Epithelial cell of proximal tubule (primary cell): ENCODE data around the gene CDH13. TPM values are rescaled to one million over a fixed set of nuclear protein-coding genes. Genes with fewer than 3 reads are reported as not detected.
A peak's percentile ranks its signal among the peaks of the same experiment; 100 is the strongest.

ENCODE experiments used
- DNase-seq: peaks from one replicate; pipeline ENCODE4 v3.0.0-alpha.2; 2011; ENCODE audit warnings: low read depth
- H3K4me3 ChIP-seq: 2 replicates; pipeline ENCODE4 v1.5.1; 2011; ENCODE audit warnings: low read depth, mild to moderate bottlenecking, low read length
- CTCF ChIP-seq: conservative IDR thresholded peaks from 2 replicates; pipeline ENCODE4 v1.5.1; 2012; ENCODE audit warnings: low read depth, mild to moderate bottlenecking, low read length
- total RNA-seq: library from RNA; depleted of rRNA; stranded (reverse); fragments of >200 nt; gene quantifications from 2 replicates; pipeline ENCODE4 v1.2.3, GENCODE V29; 2015

The CDH13 gene
- total RNA-seq, 1 donor from 2014 or later, result 85.4 TPM

GRCh38 chr16:82991966-82992675 is 365.4 kb downstream of the CDH13 start:
- no peak for DNase-seq
- no peak overlapping the region for H3K4me3 ChIP-seq
- TF ChIP-seq CTCF, result no peak

- DNase-seq, result no peak
- H3K4me3 ChIP-seq, result no peak overlapping the region
- TF ChIP-seq CTCF, result no peak
Observed at GRCh38 chr16:82992786-82993185, 366.0 kb downstream of the CDH13 start.

GRCh38 chr16:82993415-82993814 is 366.6 kb downstream of the CDH13 start:
- DNase-seq, result no peak
- H3K4me3 ChIP-seq, result no peak overlapping the region
- TF ChIP-seq CTCF, result no peak

GRCh38 chr16:82993926-82994325 is 367.2 kb downstream of the CDH13 start:
- DNase-seq, result no peak
- no peak for TF ChIP-seq CTCF
- no peak overlapping the region for H3K4me3 ChIP-seq

GRCh38 chr16:82995286-82995923 is 368.6 kb downstream of the CDH13 start:
- no peak for DNase-seq
- H3K4me3 ChIP-seq, result no peak overlapping the region
- no peak for TF ChIP-seq CTCF

GRCh38 chr16:82995924-82996441 is 369.2 kb downstream of the CDH13 start:
- TF ChIP-seq CTCF, result no peak
- H3K4me3 ChIP-seq, result no peak overlapping the region
- DNase-seq, result peak; percentile 72
